ENCODE measurements around the gene TMEM196.

DNA sequence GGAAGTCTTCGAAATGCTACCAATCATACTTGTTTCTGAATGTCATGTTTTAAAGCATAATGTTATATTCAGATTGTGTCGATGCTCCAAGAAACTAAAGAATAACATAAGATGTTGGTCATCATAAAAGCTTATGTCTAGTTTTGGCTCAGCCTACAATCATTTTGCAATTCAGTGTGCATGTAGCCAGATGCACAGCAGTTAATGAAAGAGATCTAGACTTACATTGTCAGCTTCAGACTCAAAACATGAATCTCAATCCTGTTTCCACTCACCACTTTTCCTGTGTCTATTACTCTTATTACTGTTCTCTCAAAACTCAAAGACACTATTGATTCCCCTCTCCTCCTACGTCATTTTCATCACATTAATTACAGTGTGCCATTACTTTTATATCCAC is 21.4 kb downstream of the TMEM196 start:
- TF ChIP-seq, protein P1, sequence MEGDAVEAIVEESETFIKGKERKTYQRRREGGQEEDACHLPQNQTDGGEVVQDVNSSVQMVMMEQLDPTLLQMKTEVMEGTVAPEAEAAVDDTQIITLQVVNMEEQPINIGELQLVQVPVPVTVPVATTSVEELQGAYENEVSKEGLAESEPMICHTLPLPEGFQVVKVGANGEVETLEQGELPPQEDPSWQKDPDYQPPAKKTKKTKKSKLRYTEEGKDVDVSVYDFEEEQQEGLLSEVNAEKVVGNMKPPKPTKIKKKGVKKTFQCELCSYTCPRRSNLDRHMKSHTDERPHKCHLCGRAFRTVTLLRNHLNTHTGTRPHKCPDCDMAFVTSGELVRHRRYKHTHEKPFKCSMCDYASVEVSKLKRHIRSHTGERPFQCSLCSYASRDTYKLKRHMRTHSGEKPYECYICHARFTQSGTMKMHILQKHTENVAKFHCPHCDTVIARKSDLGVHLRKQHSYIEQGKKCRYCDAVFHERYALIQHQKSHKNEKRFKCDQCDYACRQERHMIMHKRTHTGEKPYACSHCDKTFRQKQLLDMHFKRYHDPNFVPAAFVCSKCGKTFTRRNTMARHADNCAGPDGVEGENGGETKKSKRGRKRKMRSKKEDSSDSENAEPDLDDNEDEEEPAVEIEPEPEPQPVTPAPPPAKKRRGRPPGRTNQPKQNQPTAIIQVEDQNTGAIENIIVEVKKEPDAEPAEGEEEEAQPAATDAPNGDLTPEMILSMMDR (IDR thresholded peaks at IDR 0.05): no peak
- no peak for TF ChIP-seq EZH2phosphoT487 (IDR thresholded peaks at IDR 0.05)

All from neural progenitor cell (in vitro differentiated cells).